OCI-LY7 (cell line): Measurements from ENCODE around the gene PCDHB9. TPM values are rescaled to one million over a fixed set of nuclear protein-coding genes. Genes with fewer than 3 reads are reported as not detected.
"Not testable (repeated sequence)": the region's sequence is repeated elsewhere in the genome, so short reads cannot be mapped to it uniquely, and the experiment has no call there.

Experiments used
- BruUV-seq: library from RNA; stranded (reverse); fragments of 400-500 nt; replicated peaks from 2 replicates; lab custom pipeline; 2021; lab: Mats Ljungman, UMichigan
- CTCF ChIA-PET: fragments of 300-600 bp; sonication (Branson Sonifier 250); formaldehyde crosslinking; loops from one replicate; lab custom pipeline; 2022; ENCODE audit warnings: antibody characterized with exemption; ENCODE audit not compliant: unreplicated experiment; lab: Charles Lee
- POLR2A ChIA-PET: fragments of 300-600 bp; sonication (Branson Sonifier 250); formaldehyde crosslinking; loops from one replicate; lab custom pipeline; 2022; ENCODE audit warnings: antibody characterized with exemption; lab: Charles Lee
- DNase-seq: peaks from one replicate; pipeline ENCODE4 v3.0.0-alpha.2; 2015; ENCODE audit warnings: low spot score
- H2AFZ ChIP-seq: fragments of 200-600 bp; sonication (generic), shearing (Covaris generic); 2 replicates; pipeline ENCODE4 v1.6.1; 2014; ENCODE audit warnings: mild to moderate bottlenecking, antibody characterized with exemption, low read length, moderate library complexity
- H3K27ac ChIP-seq: fragments of 200-600 bp; sonication (generic); 2 replicates; pipeline ENCODE4 v1.5.1; 2014; ENCODE audit warnings: mixed run types, low read depth, mild to moderate bottlenecking, moderate library complexity, low read length, inconsistent platforms; ENCODE audit not compliant: poor library complexity, severe bottlenecking
- H3K36me3 ChIP-seq: fragments of 200-600 bp; sonication (generic); 2 replicates; pipeline ENCODE4 v1.6.1; 2014; ENCODE audit warnings: mild to moderate bottlenecking, antibody characterized with exemption, low read length, moderate library complexity, mixed read lengths; ENCODE audit not compliant: insufficient read depth
- H3K4me1 ChIP-seq: fragments of 200-600 bp; sonication (generic); 2 replicates; pipeline ENCODE4 v1.5.1; 2014; ENCODE audit warnings: mild to moderate bottlenecking, low read length; ENCODE audit not compliant: insufficient read depth, poor library complexity, severe bottlenecking
- H3K4me2 ChIP-seq: fragments of 200-600 bp; sonication (generic); 2 replicates; pipeline ENCODE4 v1.6.1; 2014; ENCODE audit warnings: mild to moderate bottlenecking, low read length
- H3K4me3 ChIP-seq: fragments of 200-600 bp; sonication (generic); 2 replicates; pipeline ENCODE4 v1.5.1; 2014; ENCODE audit warnings: mild to moderate bottlenecking, low read depth, low read length; ENCODE audit not compliant: poor library complexity, severe bottlenecking
- H3K79me2 ChIP-seq: fragments of 200-600 bp; sonication (generic); 2 replicates; pipeline ENCODE4 v1.6.1; 2016; ENCODE audit warnings: low read depth, mild to moderate bottlenecking, low read length, moderate library complexity, mixed read lengths; ENCODE audit not compliant: insufficient read depth
- H3K9me2 ChIP-seq: fragments of 200-600 bp; sonication (generic); 2 replicates; pipeline ENCODE4 v1.6.1; 2016; ENCODE audit warnings: mild to moderate bottlenecking, low read length, mixed read lengths; ENCODE audit not compliant: insufficient read depth
- H3K9me3 ChIP-seq: fragments of 200-600 bp; sonication (generic); 2 replicates; pipeline ENCODE4 v1.6.1; 2014; ENCODE audit warnings: mild to moderate bottlenecking, mixed run types, low read length, mixed read lengths
- H4K20me1 ChIP-seq: fragments of 200-600 bp; sonication (generic); 2 replicates; pipeline ENCODE4 v1.6.1; 2014; ENCODE audit warnings: mild to moderate bottlenecking, antibody characterized with exemption, low read length, moderate library complexity, mixed read lengths; ENCODE audit not compliant: insufficient read depth
- EZH2phosphoT487 ChIP-seq: fragments of 200-600 bp; sonication (generic); IDR thresholded peaks from 2 replicates; pipeline ENCODE4 v1.6.1; 2018; ENCODE audit warnings: low read depth, borderline replicate concordance, mild to moderate bottlenecking, mixed run types, antibody characterized with exemption, low read length, moderate library complexity, mixed read lengths
- intact Hi-C: fragments of 100-400 bp; cut with micrococcal nuclease; formaldehyde crosslinking; loops from one replicate; pipeline ENCODE4 v1.10.0; 2022; ENCODE audit not compliant: unreplicated experiment
- total RNA-seq, 2 experiments: library from RNA; depleted of rRNA in 1 of 2; stranded (reverse); fragments of >200 nt in 1 of 2; shearing (Covaris generic) in 1 of 2; gene quantifications; 2 replicates each; pipeline ENCODE4 v1.2.3, GENCODE V29; 2014 to 2022
- TF ChIP-seq, protein P1 (sequence below): fragments of 200-600 bp; sonication (generic); conservative IDR thresholded peaks from 2 replicates; pipeline ENCODE4 v1.5.1; 2014; ENCODE audit warnings: mild to moderate bottlenecking, antibody characterized with exemption, low read length, moderate library complexity, mixed read lengths

The PCDHB9 gene
- total RNA-seq, 2 experiments from 2014 or later: 0.06 TPM; not detected in 1

- no peak overlapping the region for H3K4me2 ChIP-seq
- H3K4me3 ChIP-seq: no peak overlapping the region
- CTCF ChIA-PET: no interaction called here
- DNase-seq: no peak
- no peaks in the 10 kb centered on the region for H3K79me2 ChIP-seq
- H4K20me1 ChIP-seq: no peaks in the 10 kb centered on the region
- POLR2A ChIA-PET: no interaction called here
- no peaks in the 10 kb centered on the region for H3K9me2 ChIP-seq
- no peak overlapping the region for H3K27ac ChIP-seq
- BruUV-seq: no TSS peak
- peaks cover 9% of the 10 kb centered on the region for H3K9me3 ChIP-seq
- H3K36me3 ChIP-seq: no peaks in the 10 kb centered on the region
- H3K4me1 ChIP-seq: no peaks in the 10 kb centered on the region
- TF ChIP-seq, protein P1, sequence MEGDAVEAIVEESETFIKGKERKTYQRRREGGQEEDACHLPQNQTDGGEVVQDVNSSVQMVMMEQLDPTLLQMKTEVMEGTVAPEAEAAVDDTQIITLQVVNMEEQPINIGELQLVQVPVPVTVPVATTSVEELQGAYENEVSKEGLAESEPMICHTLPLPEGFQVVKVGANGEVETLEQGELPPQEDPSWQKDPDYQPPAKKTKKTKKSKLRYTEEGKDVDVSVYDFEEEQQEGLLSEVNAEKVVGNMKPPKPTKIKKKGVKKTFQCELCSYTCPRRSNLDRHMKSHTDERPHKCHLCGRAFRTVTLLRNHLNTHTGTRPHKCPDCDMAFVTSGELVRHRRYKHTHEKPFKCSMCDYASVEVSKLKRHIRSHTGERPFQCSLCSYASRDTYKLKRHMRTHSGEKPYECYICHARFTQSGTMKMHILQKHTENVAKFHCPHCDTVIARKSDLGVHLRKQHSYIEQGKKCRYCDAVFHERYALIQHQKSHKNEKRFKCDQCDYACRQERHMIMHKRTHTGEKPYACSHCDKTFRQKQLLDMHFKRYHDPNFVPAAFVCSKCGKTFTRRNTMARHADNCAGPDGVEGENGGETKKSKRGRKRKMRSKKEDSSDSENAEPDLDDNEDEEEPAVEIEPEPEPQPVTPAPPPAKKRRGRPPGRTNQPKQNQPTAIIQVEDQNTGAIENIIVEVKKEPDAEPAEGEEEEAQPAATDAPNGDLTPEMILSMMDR: no peak
- no peak for TF ChIP-seq EZH2phosphoT487
- intact Hi-C loops: loop anchor here (10.0 kb wide), 1 partner anchor 158 kb away; the partner anchor contains the start of genes PCDHGA4, PCDHGB1 and PCDHGB2
- H2AFZ ChIP-seq: no peak overlapping the region
These were observed 9.4 kb downstream of the PCDHB9 start for GRCh38 chr5:141196363-141196762.

GRCh38 chr5:141199359-141200235 is 12.6 kb downstream of the PCDHB9 start, which contains the start of gene PCDHB11:
TSS of gene PCDHB11 (plus strand) at chr5:141199627. CDS start at chr5:141199775, 148 bp downstream.
- H3K9me3 ChIP-seq: peaks cover 9% of the 10 kb centered on the region
- no peaks in the 10 kb centered on the region for H3K4me1 ChIP-seq
- H3K4me3 ChIP-seq: no peak within 1 kb of the TSS
- ChIA-PET CTCF (no interaction called here), POLR2A (interaction anchor here (0.5 to 0.7 kb wide), 2 partner anchors 1319 to 1906 kb away, joined by 3 to 4 read pairs; no protein-coding TSS in a partner anchor)
- H3K4me2 ChIP-seq: no peak within 1 kb of the TSS
- H3K9me2 ChIP-seq: no peaks in the 10 kb centered on the region
- no TSS peak for BruUV-seq
- H3K36me3 ChIP-seq: no peaks in the 10 kb centered on the region
- DNase-seq: peak; percentile 18
- no peak within 1 kb of the TSS for H2AFZ ChIP-seq
- H4K20me1 ChIP-seq: no peaks in the 10 kb centered on the region
- H3K79me2 ChIP-seq: no peaks in the 10 kb centered on the region
- TF ChIP-seq, protein P1: peak; percentile 75
- no peak for TF ChIP-seq EZH2phosphoT487
- no peak within 1 kb of the TSS for H3K27ac ChIP-seq
- intact Hi-C loops: loop anchor here (10.0 kb wide), 1 partner anchor 155 kb away; the partner anchor contains the start of genes PCDHGA4, PCDHGB1 and PCDHGB2

DNA sequence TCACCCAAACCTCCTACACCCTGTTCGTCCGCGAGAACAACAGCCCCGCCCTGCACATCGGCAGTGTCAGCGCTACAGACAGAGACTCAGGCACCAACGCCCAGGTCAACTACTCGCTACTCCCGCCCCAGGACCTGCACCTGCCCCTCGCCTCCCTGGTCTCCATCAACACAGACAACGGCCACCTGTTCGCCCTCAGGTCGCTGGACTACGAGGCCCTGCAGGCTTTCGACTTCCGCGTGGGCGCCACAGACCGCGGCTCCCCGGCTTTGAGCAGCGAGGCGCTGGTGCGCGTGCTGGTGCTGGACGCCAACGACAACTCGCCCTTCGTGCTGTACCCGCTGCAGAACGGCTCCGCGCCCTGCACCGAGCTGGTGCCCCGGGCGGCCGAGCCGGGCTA is 14.2 kb downstream of the PCDHB9 start:
- intact Hi-C loops, H2AFZ ChIP-seq, BruUV-seq, H3K9me2 ChIP-seq, H4K20me1 ChIP-seq, CTCF ChIA-PET, H3K36me3 ChIP-seq, H3K4me3 ChIP-seq, H3K79me2 ChIP-seq, DNase-seq, H3K4me2 ChIP-seq, H3K4me1 ChIP-seq, POLR2A ChIA-PET, H3K9me3 ChIP-seq, H3K27ac ChIP-seq: not testable (repeated sequence)

GRCh38 chr5:141201646-141202045 is 14.7 kb downstream of the PCDHB9 start:
- H3K4me1 ChIP-seq, H3K9me3 ChIP-seq, H3K4me3 ChIP-seq, H3K36me3 ChIP-seq, H3K4me2 ChIP-seq, CTCF ChIA-PET, BruUV-seq, H3K27ac ChIP-seq, H4K20me1 ChIP-seq, H3K9me2 ChIP-seq, H3K79me2 ChIP-seq, DNase-seq, H2AFZ ChIP-seq, intact Hi-C loops: not testable (repeated sequence)
- POLR2A ChIA-PET: interaction anchor here (0.7 kb wide), 4 partner anchors 17 to 1570 kb away, joined by 3 to 4 read pairs (median 4); no protein-coding TSS in a partner anchor
